ENCODE results near the gene IQSEC1.
A peak's percentile ranks its signal among the peaks of the same experiment; 100 is the strongest.

Gene IQSEC1

DNA sequence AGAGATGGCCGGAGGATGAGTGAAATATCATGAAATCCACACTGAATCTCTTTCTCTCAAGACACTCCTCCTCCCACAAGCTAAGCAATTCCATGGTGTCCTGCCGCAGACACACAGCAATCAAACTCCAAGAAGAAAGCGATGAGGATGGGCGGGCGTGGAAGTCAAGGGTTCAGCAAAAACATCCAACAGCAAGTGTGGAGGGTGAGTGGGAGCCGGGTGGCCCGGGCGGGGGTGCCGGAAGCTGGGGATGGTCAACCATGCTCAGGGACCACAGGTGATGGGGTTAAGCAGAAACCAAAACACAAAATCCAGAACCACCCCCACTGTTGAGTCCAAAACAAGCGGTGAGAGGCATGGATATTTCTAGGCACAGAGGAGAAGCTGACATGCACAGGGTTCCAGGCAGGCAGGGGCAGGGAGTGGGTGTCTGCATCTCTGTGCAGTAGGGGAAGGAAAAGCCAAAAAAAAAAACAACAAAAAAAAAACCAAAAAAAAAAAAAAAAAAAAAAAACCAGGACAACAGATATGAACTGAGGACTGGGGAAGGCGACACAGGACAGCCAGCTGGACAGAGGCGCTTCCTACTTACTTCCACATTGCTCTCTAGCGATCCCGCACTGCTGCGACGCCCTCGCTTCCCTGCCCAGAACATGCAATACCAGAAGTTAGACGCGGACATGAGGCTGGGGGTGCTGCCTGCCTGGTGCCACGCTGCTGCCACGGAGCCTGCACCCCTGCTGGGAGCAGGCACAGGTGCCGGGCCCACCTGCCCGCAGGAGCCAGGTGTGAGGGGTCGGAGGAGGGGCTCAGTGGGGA is 170.8 kb downstream of the IQSEC1 start:
- DNase-seq: no peak

DNA sequence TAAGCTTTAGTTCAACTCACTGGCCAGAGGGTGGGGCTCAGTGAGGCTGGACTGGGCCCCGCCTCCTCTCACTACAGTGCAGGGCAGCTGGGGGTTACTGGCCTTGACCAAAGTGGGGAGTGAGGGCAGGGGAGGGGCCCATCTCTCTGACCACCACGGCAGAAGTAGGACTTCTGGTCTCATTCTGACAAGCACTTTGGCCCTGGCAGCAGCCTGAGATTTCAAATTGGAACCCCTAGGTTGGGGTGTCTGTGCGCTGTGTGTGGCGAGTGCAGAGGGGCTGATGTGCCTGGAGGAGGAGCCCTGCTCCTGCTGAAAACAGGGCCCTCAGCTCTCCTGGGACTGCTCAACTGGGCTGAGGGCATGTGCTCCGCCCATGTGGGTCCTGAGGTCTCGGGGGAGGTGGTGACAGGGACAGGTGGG is 171.6 kb downstream of the IQSEC1 start:
- no peak for DNase-seq

DNA sequence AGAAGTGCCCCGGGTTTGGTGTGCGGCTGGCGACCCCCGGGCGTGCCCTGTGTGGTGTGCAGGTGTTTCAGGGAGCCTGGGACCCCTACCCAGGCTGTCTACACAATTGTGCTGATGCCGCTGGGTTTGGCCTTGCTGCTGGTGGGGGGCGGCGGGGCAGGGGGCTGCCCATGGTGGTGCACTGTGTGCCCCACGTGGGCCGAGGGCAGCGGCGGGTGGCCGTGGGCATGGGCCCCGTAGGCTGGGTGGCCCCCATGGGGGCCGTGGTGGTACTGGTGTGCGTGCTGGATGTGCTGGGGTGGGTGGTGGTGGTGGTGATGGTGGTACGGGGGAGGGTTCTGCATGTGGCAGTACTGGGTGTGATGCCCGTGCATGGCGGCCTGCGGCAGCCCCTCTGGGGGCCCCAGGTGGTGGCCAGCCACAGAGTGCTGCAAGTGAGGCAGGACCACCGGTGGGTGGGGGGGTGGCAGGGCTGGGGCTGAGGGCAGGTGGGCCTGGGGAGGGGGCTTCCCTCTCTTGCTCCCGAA is 172.3 kb downstream of the IQSEC1 start:
- no peak for DNase-seq

- DNase-seq: no peak
These were observed 174.1 kb downstream of the IQSEC1 start for GRCh38 chr3:12898965-12899755.

GRCh38 chr3:12898290-12898964 is 174.8 kb downstream of the IQSEC1 start:
- no peak for DNase-seq

DNA sequence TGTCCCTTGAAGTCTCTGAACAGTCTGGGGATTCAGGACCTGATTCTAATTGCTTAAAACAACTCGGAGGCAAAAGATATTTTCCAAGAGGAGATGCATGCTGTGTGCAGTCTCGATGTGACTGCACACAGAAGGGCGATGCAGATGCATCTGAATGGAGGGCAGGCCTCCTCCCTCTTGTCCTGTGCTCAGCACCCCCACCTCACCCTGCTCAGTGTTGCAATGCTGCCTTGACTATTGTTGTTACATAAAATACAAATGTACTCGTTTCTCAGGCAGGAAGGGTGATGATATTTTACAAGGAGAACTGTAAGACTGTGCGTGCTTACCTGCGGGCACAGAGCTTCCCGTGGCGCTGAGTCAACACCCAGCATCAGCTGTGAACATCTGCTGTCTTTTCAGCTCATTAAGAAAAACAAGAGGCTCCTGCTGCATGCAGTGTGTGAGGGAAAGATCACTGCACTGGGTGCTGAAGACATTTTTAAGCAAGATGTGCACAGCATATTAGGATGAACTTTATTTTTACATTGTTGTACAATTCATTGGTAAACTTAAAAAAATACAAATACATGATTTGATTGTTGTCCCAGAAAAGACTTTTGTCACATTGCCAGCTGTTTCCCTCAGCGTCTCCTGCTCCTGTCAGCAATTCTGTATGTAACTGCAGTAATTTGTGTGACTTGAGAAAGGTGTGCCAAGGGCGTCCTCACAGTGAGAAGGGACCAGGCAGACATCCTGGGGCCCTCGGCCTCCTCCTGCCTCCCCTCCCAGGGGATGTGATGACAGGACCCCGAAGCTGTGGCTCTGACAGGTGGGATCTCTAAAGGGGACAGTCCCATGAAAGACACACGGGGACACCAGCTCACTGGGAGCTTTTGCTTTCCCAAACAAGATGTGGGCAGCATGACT is 175.6 kb downstream of the IQSEC1 start:
- DNase-seq: no peak

DNA sequence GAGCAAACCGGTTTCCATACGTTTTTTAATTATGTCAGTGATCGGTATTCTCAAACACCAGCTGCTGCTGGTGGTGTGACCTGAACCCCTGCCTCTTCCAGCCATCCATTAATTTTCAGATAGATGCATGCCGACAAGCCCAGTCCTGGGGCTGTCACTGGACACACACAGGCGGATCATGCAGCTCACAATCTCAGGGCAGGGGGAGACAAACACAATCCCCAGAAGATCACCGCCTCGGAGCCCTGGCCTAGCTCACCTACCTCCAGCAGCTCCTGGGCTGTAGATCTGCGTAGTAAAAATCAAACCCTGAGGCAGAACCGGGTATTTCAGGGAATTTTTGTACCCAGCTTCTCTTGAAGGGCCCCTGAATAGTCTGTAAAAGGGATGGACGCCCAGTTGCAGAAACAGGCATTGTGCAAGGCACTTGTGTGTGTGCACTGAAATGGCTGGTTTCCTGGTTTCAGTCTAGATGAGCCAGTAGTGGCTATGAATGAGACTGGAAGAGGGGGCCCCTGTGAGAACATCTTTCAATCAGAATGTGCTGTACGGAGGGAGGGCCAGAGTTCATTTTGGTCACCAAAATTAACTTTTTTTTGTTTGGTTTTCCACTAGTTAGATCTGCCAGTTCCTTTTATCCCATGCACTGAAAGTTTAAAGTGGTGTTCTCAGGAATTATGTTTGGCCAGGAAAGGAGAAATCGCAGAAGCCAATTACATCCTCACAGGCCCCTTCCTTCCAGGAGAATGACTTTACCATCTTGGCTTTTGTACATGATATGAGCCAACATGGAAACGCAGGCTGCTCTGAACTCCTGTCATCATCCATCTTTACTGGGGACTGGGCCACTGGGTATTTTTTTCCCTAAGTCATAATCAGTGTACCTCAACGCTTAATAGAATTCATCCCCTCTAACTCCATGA is 176.9 kb downstream of the IQSEC1 start:
- DNase-seq: no peak

GRCh38 chr3:12895391-12896062 is 177.7 kb downstream of the IQSEC1 start:
- no peak for DNase-seq

GRCh38 chr3:12894629-12895028 is 178.6 kb downstream of the IQSEC1 start:
- no peak for DNase-seq

DNA sequence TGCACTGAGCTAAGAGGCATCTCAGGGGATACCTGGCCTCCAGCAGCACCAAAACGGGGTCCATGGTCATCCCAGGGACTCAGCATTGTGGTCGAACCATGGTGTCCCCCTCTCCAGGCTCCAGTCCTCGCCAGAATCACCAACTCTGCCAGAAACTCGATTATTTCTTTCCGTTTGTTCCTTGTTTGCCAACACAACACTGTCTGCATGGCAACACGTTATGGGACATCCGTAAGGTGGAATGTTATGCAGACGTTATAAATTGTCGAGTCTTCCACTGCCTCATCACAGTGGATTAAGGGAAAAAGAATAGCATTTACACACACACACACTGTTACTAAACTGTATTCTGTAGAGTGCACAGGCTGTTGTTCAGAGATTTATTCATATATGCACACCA is 179.4 kb downstream of the IQSEC1 start:
- no peak for DNase-seq

DNA sequence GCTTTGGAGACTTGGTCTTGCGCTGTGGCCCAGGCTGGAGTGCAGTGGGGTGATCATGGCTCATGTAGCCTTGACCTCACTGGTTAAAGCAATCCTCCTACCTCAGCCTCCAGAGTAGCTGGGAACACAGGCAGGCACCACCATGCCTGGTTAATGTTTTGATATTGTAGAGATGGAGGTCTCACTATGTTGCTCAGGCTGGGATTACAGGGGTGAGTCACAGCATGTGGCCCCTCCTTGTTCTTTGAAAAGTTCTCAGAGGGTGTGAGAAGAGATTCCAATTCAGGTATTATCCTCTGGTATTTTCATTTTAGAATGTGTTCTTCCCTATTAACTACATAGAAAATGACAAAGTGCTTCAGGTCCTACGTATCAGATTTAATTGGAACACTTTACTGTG is 180.0 kb downstream of the IQSEC1 start:
- no peak for DNase-seq

DNA sequence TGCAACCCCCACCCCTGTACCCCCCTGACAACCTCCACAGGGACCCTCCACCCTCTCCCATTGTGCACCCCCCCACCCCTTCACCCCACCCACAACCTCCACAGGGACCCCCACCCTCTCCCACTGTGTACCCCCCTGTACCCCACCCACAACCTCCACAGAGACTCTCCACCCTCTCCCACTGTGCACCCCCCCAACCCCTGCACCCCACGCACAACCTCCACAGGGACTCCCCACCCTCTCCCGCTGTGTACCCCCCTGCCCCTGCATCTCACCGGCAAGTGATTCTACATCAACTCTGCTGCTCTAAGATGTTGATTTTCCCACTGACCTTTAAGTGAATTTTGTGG is 180.4 kb downstream of the IQSEC1 start:
- DNase-seq: no peak

DNA sequence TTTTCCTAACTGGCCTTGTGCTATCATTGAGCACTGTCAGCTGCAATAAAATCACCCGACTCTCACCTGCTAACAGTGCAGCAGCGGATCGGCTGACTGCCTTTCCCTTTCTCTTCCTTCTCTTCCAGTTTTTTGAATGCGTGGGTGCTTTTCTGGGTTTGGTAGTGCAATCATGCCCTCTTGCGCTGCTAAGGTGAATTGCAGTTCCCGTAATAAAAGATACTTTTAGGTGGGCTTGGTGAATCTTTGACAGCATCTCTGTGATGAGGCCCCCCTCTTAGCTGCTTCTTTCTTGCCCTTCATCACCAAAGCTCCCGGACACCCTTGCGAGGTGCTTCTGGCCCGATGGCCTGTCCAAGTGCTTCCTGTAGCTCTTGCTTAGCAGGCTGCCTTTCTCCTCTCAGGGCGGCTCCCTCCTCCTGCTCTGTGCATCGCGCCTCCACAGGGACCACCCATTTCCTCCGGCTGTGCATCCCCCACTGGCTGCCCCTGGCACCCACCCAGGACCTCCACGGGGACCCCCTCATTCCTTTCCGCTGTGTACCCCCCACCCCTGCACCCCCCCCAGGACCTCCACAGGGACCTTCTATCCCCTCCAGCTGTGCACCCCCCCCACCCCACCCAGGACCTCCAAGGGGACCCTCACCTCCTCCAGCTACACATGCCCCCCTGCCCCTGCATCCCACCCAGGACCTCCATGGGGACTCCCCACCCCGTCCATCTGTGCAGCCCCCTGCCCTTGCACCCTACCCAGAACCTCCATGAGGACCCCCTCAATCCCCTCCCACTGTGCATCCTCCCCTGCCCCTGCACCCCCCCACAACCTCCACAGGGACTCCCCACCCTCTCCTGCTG is 181.0 kb downstream of the IQSEC1 start:
- DNase-seq: peak; percentile 14

- no peak for DNase-seq
These were observed 181.7 kb downstream of the IQSEC1 start for GRCh38 chr3:12891391-12891984.

- DNase-seq: no peak
These were observed 182.4 kb downstream of the IQSEC1 start for GRCh38 chr3:12890610-12891390.

DNA sequence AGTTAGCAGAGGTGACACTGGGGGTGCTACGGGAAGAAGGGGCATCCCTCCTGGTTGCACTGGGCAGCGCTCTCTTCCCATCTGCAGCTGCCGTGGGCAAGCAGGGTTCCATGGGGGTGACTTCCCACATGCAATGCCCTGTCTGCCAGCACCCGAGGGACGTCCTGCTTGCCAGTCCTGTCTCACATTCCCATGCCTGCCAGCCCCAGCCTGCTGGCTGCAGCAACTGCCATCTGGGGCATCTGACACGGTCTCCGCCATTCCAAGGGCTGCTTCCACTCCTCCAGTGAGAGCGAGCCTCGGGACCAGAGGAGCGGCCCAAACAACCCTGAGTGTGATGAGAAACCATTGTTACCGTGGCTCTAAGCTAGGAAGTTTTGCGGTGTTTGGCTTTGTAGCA is 186.5 kb downstream of the IQSEC1 start:
- DNase-seq: no peak

DNA sequence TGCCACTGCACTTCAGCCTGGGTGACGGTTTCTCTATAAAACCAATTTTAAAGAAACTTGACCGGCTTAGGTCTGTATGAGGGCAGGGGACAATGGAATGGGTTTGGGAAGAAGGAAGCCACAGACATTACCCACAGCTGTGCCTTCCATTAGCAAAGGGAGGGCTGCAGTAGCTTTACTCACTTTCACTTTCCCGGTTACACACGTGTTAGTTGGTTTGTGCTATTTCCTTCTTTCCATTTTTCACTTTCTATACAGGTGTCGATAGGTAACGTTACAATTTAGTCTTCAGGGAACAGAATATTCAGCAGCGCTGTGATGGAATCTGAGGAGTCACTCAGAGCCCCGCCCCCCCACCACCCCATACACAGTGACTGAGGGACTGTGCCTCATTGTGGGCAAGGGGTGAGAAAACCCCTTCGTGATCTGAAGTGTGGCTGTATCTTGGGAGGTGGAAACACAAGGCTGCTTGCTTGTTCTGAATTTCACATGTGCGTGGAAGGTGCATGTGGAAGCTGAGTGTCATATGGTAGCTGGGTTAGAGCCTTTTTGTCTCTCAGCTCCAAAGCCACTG is 187.0 kb downstream of the IQSEC1 start:
- no peak for DNase-seq

DNA sequence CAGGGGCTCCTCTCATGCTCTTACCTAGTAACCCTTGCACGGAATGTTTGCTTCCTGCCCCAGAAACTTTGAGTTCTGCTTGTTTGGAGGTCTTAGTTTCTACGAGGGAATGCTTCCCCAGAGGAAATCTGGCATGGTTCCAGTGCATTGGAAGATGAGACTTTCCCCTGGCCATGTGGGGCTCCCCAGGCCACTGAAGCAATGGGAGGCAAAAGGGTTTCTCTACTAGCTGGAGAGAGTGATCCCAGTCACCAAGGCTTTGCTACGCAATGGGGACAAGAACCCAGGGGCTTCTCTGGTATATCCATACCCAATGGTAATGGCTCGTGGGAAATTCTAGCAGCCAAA is 187.7 kb downstream of the IQSEC1 start:
- DNase-seq: no peak
